Measurements from ENCODE around the gene IRS4. TPM values are rescaled to one million over a fixed set of nuclear protein-coding genes. Genes with fewer than 3 reads are reported as not detected.

Gene IRS4
- total RNA-seq, 1 experiment from 2014 or later, result not detected

DNA sequence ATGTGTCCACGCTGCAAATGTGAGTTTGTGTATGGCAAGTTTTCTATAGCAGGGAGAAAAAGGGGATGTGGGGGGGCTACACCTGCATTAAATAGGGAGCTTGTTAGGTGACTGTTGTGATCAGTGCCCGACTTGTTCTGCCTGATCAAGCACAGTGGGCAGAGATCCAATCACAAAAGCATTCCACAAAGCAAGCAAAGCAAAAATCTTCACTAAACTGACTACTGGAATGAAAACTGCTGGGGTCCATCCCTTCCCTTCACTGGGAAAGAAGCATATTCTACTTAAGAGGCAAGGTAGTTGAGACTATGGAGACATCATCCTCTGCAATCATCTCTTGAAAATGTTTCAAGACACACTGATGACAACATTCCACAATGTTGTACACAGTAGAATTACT lies 5.2 kb downstream of the IRS4 start:
- no TSS peak for BruUV-seq (replicated peaks)
- ChIA-PET POLR2A (no interaction called here), CTCF (no interaction called here)
- no peak for DNase-seq
- no peaks in the 10 kb centered on the region for H3K36me3 Mint-ChIP-seq (ENCODE audit: insufficient read depth, unreplicated experiment)
- no peak overlapping the region for H3K4me3 Mint-ChIP-seq (ENCODE audit: unreplicated experiment)
- Histone ChIP-seq H3K36me3 (ENCODE audit: control insufficient read depth, insufficient read depth, low read length) (no peaks in the 10 kb centered on the region), H3K4me3 (ENCODE audit: low read depth, low read length) (no peak overlapping the region), H3K4me1 (no peaks in the 10 kb centered on the region), H3K9me3 (no peaks in the 10 kb centered on the region), H3K27me3 (replicated peaks; ENCODE audit: control insufficient read depth, insufficient read depth, low read length) (no peaks in the 10 kb centered on the region)
- no peaks in the 10 kb centered on the region for H3K9me3 Mint-ChIP-seq (ENCODE audit: unreplicated experiment)
- H3K4me1 Mint-ChIP-seq (ENCODE audit: low read depth, unreplicated experiment), result no peaks in the 10 kb centered on the region
- intact Hi-C loops (cut with micrococcal nuclease; ENCODE audit: unreplicated experiment), result no loop called here
- H3K27me3 Mint-ChIP-seq (ENCODE audit: insufficient read depth, unreplicated experiment), result peaks cover 11% of the 10 kb centered on the region
- H3K27ac Mint-ChIP-seq (ENCODE audit: unreplicated experiment), result no peak overlapping the region
- TF ChIP-seq, protein P1, sequence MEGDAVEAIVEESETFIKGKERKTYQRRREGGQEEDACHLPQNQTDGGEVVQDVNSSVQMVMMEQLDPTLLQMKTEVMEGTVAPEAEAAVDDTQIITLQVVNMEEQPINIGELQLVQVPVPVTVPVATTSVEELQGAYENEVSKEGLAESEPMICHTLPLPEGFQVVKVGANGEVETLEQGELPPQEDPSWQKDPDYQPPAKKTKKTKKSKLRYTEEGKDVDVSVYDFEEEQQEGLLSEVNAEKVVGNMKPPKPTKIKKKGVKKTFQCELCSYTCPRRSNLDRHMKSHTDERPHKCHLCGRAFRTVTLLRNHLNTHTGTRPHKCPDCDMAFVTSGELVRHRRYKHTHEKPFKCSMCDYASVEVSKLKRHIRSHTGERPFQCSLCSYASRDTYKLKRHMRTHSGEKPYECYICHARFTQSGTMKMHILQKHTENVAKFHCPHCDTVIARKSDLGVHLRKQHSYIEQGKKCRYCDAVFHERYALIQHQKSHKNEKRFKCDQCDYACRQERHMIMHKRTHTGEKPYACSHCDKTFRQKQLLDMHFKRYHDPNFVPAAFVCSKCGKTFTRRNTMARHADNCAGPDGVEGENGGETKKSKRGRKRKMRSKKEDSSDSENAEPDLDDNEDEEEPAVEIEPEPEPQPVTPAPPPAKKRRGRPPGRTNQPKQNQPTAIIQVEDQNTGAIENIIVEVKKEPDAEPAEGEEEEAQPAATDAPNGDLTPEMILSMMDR (IDR thresholded peaks at IDR 0.05; ENCODE audit: insufficient read depth in 1 of 2, low read depth in 1 of 2, low read length in 1 of 2, severe bottlenecking in 1 of 2, unreplicated experiment in 1 of 2), result no peak

DNA sequence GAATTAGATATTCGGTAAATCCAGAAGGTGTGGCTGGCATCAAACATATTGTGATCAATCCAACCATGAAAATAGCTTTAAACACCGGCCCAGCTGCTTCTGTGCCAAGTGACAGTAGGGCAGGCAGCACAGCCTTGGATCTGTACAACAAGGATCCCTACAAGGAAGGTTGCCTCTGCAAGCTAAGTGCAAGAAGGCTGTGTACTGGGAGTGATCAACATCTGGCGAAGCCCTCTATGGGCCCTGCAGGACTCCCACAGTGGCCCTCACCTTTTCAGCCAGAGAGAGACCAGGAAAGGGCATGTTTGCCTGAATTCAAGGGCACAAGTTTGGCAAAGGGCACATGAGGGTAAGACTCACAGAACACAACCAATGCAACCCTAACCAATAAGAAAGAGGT lies 9.6 kb downstream of the IRS4 start:
- Histone ChIP-seq H3K4me1 (no peaks in the 10 kb centered on the region), H3K4me3 (ENCODE audit: low read depth, low read length) (no peak overlapping the region), H3K36me3 (ENCODE audit: control insufficient read depth, insufficient read depth, low read length) (no peaks in the 10 kb centered on the region), H3K27me3 (replicated peaks; ENCODE audit: control insufficient read depth, insufficient read depth, low read length) (no peaks in the 10 kb centered on the region), H3K9me3 (no peaks in the 10 kb centered on the region)
- POLR2A ChIA-PET, result no interaction called here
- no peak for DNase-seq
- intact Hi-C loops (cut with micrococcal nuclease; ENCODE audit: unreplicated experiment), result no loop called here
- TF ChIP-seq, protein P1 (IDR thresholded peaks at IDR 0.05; ENCODE audit: insufficient read depth in 1 of 2, low read depth in 1 of 2, low read length in 1 of 2, severe bottlenecking in 1 of 2, unreplicated experiment in 1 of 2), result no peak
- H3K4me1 Mint-ChIP-seq (ENCODE audit: low read depth, unreplicated experiment), result no peaks in the 10 kb centered on the region
- no TSS peak for BruUV-seq (replicated peaks)
- CTCF ChIA-PET, result no interaction called here
- H3K4me3 Mint-ChIP-seq (ENCODE audit: unreplicated experiment), result no peak overlapping the region
- H3K27me3 Mint-ChIP-seq (ENCODE audit: insufficient read depth, unreplicated experiment), result peaks cover 8% of the 10 kb centered on the region
- H3K27ac Mint-ChIP-seq (ENCODE audit: unreplicated experiment), result no peak overlapping the region
- H3K9me3 Mint-ChIP-seq (ENCODE audit: unreplicated experiment), result no peaks in the 10 kb centered on the region
- no peaks in the 10 kb centered on the region for H3K36me3 Mint-ChIP-seq (ENCODE audit: insufficient read depth, unreplicated experiment)

DNA sequence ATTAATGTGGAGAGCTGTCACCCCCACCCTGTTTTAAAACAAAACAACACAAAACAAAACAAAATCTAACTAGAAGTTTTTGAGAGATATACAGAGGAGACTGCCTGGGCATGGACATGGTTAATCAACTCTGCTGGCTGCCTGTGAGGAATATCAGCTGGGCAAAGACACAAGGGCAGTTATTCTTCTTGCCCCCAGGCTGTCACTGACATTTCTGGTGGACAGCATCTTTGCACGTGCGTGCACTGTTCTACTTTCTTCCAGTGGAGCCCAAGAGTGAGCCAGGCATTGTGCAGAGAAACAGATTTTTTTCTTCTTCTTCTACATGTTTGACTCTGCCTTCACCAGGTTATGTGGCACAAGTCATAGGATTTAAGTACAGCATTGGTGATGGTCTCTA lies 13.8 kb downstream of the IRS4 start:
- no peaks in the 10 kb centered on the region for H3K4me1 Mint-ChIP-seq (ENCODE audit: low read depth, unreplicated experiment)
- BruUV-seq (replicated peaks), result no TSS peak
- H3K4me3 Mint-ChIP-seq (ENCODE audit: unreplicated experiment), result no peak overlapping the region
- H3K9me3 Mint-ChIP-seq (ENCODE audit: unreplicated experiment), result no peaks in the 10 kb centered on the region
- Histone ChIP-seq H3K9me3 (no peaks in the 10 kb centered on the region), H3K4me1 (no peaks in the 10 kb centered on the region), H3K36me3 (ENCODE audit: control insufficient read depth, insufficient read depth, low read length) (no peaks in the 10 kb centered on the region), H3K4me3 (ENCODE audit: low read depth, low read length) (no peak overlapping the region), H3K27me3 (replicated peaks; ENCODE audit: control insufficient read depth, insufficient read depth, low read length) (no peaks in the 10 kb centered on the region)
- CTCF ChIA-PET, result no interaction called here
- peaks cover 4% of the 10 kb centered on the region for H3K27me3 Mint-ChIP-seq (ENCODE audit: insufficient read depth, unreplicated experiment)
- TF ChIP-seq, protein P1 (IDR thresholded peaks at IDR 0.05; ENCODE audit: insufficient read depth in 1 of 2, low read depth in 1 of 2, low read length in 1 of 2, severe bottlenecking in 1 of 2, unreplicated experiment in 1 of 2), result no peak
- intact Hi-C loops (cut with micrococcal nuclease; ENCODE audit: unreplicated experiment), result no loop called here
- H3K36me3 Mint-ChIP-seq (ENCODE audit: insufficient read depth, unreplicated experiment), result no peaks in the 10 kb centered on the region
- POLR2A ChIA-PET, result no interaction called here
- H3K27ac Mint-ChIP-seq (ENCODE audit: unreplicated experiment), result no peak overlapping the region
- DNase-seq, result no peak
